ENCODE measurements around the gene ASTL.

DNA sequence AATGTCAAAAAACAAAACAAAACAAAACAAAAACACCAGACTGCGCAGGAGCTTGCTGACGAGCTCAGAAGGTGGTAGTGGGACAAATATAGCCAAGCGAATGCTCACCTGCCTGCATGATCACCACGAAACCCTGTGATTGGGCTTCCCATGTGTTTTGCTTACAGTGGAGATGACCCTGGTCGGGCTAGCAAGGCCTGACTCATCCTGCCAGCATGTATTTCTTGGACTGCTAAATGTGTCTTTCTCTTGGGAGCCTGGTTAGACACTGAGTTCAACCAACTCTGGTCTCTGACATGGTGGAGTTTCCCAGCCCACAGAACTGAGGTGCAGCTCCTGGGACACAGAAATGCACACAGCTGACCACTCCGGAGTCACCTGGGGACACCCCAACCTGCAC is 37.6 kb upstream of the ASTL start:
- TF ChIP-seq, protein P1, sequence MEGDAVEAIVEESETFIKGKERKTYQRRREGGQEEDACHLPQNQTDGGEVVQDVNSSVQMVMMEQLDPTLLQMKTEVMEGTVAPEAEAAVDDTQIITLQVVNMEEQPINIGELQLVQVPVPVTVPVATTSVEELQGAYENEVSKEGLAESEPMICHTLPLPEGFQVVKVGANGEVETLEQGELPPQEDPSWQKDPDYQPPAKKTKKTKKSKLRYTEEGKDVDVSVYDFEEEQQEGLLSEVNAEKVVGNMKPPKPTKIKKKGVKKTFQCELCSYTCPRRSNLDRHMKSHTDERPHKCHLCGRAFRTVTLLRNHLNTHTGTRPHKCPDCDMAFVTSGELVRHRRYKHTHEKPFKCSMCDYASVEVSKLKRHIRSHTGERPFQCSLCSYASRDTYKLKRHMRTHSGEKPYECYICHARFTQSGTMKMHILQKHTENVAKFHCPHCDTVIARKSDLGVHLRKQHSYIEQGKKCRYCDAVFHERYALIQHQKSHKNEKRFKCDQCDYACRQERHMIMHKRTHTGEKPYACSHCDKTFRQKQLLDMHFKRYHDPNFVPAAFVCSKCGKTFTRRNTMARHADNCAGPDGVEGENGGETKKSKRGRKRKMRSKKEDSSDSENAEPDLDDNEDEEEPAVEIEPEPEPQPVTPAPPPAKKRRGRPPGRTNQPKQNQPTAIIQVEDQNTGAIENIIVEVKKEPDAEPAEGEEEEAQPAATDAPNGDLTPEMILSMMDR (conservative IDR thresholded peaks at IDR 0.05; ENCODE audit: low read depth, low read length): no peak
- TF ChIP-seq EZH2 (IDR thresholded peaks at IDR 0.05; ENCODE audit: low read length, unreplicated experiment): no peak

Data from PC-3 (cell line).